ENCODE results near the gene ZNF555. TPM values are rescaled to one million over a fixed set of nuclear protein-coding genes. Genes with fewer than 3 reads are reported as not detected.
"Not testable (repeated sequence)": the region's sequence is repeated elsewhere in the genome, so short reads cannot be mapped to it uniquely, and the experiment has no call there.

Gene ZNF555
- total RNA-seq, result 10 to 100 TPM in 6 of 7 donors, 1 to 10 TPM in 1; 4.5 to 18.0 (median 14.8) TPM
- 1 to 10 TPM; 5.7 to 6.7 TPM for polyA plus RNA-seq
- long read RNA-seq, donor 1, full-length matches to known transcripts, result 58 of 61 reads
- long read RNA-seq, donor 1, partial matches to known transcripts, result 1 of 61 reads
- long read RNA-seq, donor 1, other reads (novel, unspliced or antisense), result 2 of 61 reads
- long read RNA-seq, donor 2, full-length matches to known transcripts, result 5 of 5 reads
- long read RNA-seq, donor 2, partial matches to known transcripts, result 0 of 5 reads
- long read RNA-seq, donor 2, other reads (novel, unspliced or antisense), result 0 of 5 reads
- long read RNA-seq, donor 3, full-length matches to known transcripts, result 22 of 24 reads
- long read RNA-seq, donor 3, partial matches to known transcripts, result 2 of 24 reads
- long read RNA-seq, donor 3, other reads (novel, unspliced or antisense), result 0 of 24 reads

GRCh38 chr19:2840794-2841791, at the start of gene ZNF555:
Gene ZNF555, plus strand, starts transcription at chr19:2841475. Its CDS starts 98 bp downstream, at chr19:2841573.
- peaks cover 6% of the 10 kb centered on the region for H3K4me1 ChIP-seq (ENCODE audit: insufficient read depth)
- intact Hi-C loops (cut with DNase I), result no loop called here
- H3K27me3 ChIP-seq, result no peaks in the 10 kb centered on the region
- peak; percentile 99 to 100 (median 100) for DNase-seq
- peak; percentile 22 for TF ChIP-seq EP300 (IDR thresholded peaks at IDR 0.05)
- peak; percentile 25 to 85 (median 67) for TF ChIP-seq CTCF (IDR thresholded peaks at IDR 0.05)
- TF ChIP-seq POLR2A (IDR thresholded peaks at IDR 0.05), result peak; percentile 41
- H3K9me3 ChIP-seq, result peaks cover 0 to 7% of the 10 kb centered on the region in 2 donors
- no peaks in the 10 kb centered on the region for H3K36me3 ChIP-seq
- peak within 1 kb of the TSS; percentile 67 for H3K4me3 ChIP-seq
- WGBS, 3 donors, result 0 to 1% (median 1%) methylated on average over 59 to 106 of the region's 106 CpGs
- H3K27ac ChIP-seq, result peak within 1 kb of the TSS; percentile 67 to 91

GRCh38 chr19:2791876-2792275, 49.4 kb upstream of the ZNF555 start:
- Histone ChIP-seq H3K4me1 (ENCODE audit: insufficient read depth) (peaks cover 19% of the 10 kb centered on the region), H3K27ac (peak overlapping the region in 1 of 2 donors; percentile 66), H3K27me3 (no peaks in the 10 kb centered on the region), H3K9me3 (no peaks in the 10 kb centered on the region), H3K4me3 (no peak overlapping the region), H3K36me3 (no peaks in the 10 kb centered on the region)
- DNase-seq, result no peak
- WGBS, 3 donors, result 86 to 93% (median 89%) methylated on average over 16 of the region's 16 CpGs
- no peak for TF ChIP-seq CTCF (IDR thresholded peaks at IDR 0.05)
- no peak for TF ChIP-seq POLR2A (IDR thresholded peaks at IDR 0.05)
- TF ChIP-seq EP300 (IDR thresholded peaks at IDR 0.05), result no peak
- intact Hi-C loops (cut with DNase I), result no loop called here

- H3K27me3 ChIP-seq; intact Hi-C loops (cut with DNase I); H3K36me3 ChIP-seq; H3K9me3 ChIP-seq; H3K27ac ChIP-seq; H3K4me3 ChIP-seq; DNase-seq: not testable (repeated sequence)
- peaks cover 19% of the 10 kb centered on the region for H3K4me1 ChIP-seq (ENCODE audit: insufficient read depth)
- 90 to 93% (median 91%) methylated on average over 10 of the region's 10 CpGs for WGBS, 3 donors
Measured at GRCh38 chr19:2792666-2793065, 48.6 kb upstream of the ZNF555 start.

GRCh38 chr19:2793126-2793525, 48.1 kb upstream of the ZNF555 start:
- H3K36me3 ChIP-seq, result no peaks in the 10 kb centered on the region
- intact Hi-C loops (cut with DNase I), result no loop called here
- DNase-seq, result no peak
- no peaks in the 10 kb centered on the region for H3K9me3 ChIP-seq
- H3K4me1 ChIP-seq (ENCODE audit: insufficient read depth), result peaks cover 19% of the 10 kb centered on the region
- no peak overlapping the region for H3K4me3 ChIP-seq
- H3K27ac ChIP-seq, result no peak overlapping the region
- WGBS, 3 donors, result 93 to 98% (median 95%) methylated on average over 7 of the region's 7 CpGs
- H3K27me3 ChIP-seq, result no peaks in the 10 kb centered on the region
- TF ChIP-seq CTCF (IDR thresholded peaks at IDR 0.05) (no peak), EP300 (IDR thresholded peaks at IDR 0.05) (no peak), POLR2A (IDR thresholded peaks at IDR 0.05) (no peak)

All from ovary (tissue), 10 donors.